HepG2 (cell line): Measurements from ENCODE around the gene LRRC73. TPM values are rescaled to one million over a fixed set of nuclear protein-coding genes. Genes with fewer than 3 reads are reported as not detected.

Experiments
- ATAC-seq: fragments of 200-7000 bp; cut with Tn5 transposase; 3 replicates; pipeline ENCODE4 v1.9.1; 2020; ENCODE audit warnings: mild to moderate bottlenecking, moderate library complexity
- BruUV-seq: library from RNA; stranded (reverse); fragments of 400-500 nt; replicated peaks from 2 replicates; lab custom pipeline; 2021; lab: Mats Ljungman, UMichigan
- CTCF ChIA-PET: fragments of 300-600 bp; formaldehyde crosslinking; extraction: SDS; loops from one replicate; lab custom pipeline; 2021; ENCODE audit warnings: low total read pairs, inconsistent platforms, low intra/inter-chr PET ratio; lab: Yijun Ruan, JAX
- POLR2A ChIA-PET: fragments of 350-600 bp; sonication (Branson Sonifier 250); formaldehyde crosslinking; loops from one replicate; lab custom pipeline; 2020; ENCODE audit warnings: antibody characterized with exemption, inconsistent platforms; lab: Yijun Ruan, JAX
- DNase-seq: peaks from one replicate; pipeline ENCODE4 v3.0.0-alpha.2; 2015; ENCODE audit warnings: low spot score
- FAIRE-seq: peaks from 3 replicates; lab custom pipeline; 2011; peaks lifted over from hg19 to GRCh38; lab: Jason Lieb, UNC
- H2AFZ ChIP-seq: one replicate; pipeline ENCODE4 v1.6.1; 2011; ENCODE audit warnings: low read length, inconsistent platforms
- H3K27ac ChIP-seq: fragments of 300-600 bp; 3 replicates; pipeline ENCODE4 v1.8.0; 2011; ENCODE audit warnings: mixed run types, mild to moderate bottlenecking, mixed read lengths, low read length, inconsistent platforms; ENCODE audit not compliant: insufficient read depth; ENCODE audit errors: extremely low read length
- H3K27me3 ChIP-seq, 2 experiments: fragments of 200-600 bp in 1 of 2; 2 replicates in 1 of 2; 3 replicates in 1 of 2; pipeline versions ENCODE4 v1.6.0 to v1.8.0; 2011; ENCODE audit warnings: low read length in 2 of 2, mild to moderate bottlenecking in 2 of 2, moderate library complexity in 2 of 2, inconsistent platforms in 1 of 2; ENCODE audit not compliant: insufficient read depth in 2 of 2, control insufficient read depth in 1 of 2
- H3K36me3 ChIP-seq, 2 experiments: fragments of 200-600 bp in 1 of 2; replicated peaks in 1 of 2; 2 replicates in 1 of 2; 3 replicates in 1 of 2; pipeline versions ENCODE4 v1.5.1 to v1.8.0; 2011; ENCODE audit warnings: low read length in 2 of 2, inconsistent platforms in 1 of 2; ENCODE audit not compliant: insufficient read depth in 2 of 2, control insufficient read depth in 1 of 2
- H3K4me1 ChIP-seq: 2 replicates; pipeline ENCODE4 v1.5.1; 2012; ENCODE audit warnings: low read length, inconsistent platforms; ENCODE audit not compliant: insufficient read depth
- H3K4me2 ChIP-seq: 2 replicates; pipeline ENCODE4 v1.6.0; 2011; ENCODE audit warnings: low read depth, low read length, inconsistent platforms
- H3K4me3 ChIP-seq, 3 experiments: fragments of 200-600 bp in 1 of 3; sonication (generic), shearing (Covaris generic) in 1 of 3; replicated peaks in 1 of 3; 2 replicates each; pipeline ENCODE4 v1.5.1; 2011 to 2016; ENCODE audit warnings: low read length in 3 of 3, inconsistent platforms in 2 of 3, low read depth in 2 of 3, mild to moderate bottlenecking in 2 of 3, control low read depth in 1 of 3, mixed read lengths in 1 of 3; ENCODE audit not compliant: insufficient read depth in 1 of 3
- H3K79me2 ChIP-seq: one replicate; pipeline ENCODE4 v1.6.1; 2011; ENCODE audit warnings: low read length, inconsistent platforms; ENCODE audit not compliant: insufficient read depth
- H3K9ac ChIP-seq: 2 replicates; pipeline ENCODE4 v1.6.0; 2011; ENCODE audit warnings: mild to moderate bottlenecking, low read depth, low read length, inconsistent platforms; ENCODE audit not compliant: insufficient read depth
- H3K9me3 ChIP-seq: 2 replicates; pipeline ENCODE4 v1.5.1; 2012; ENCODE audit warnings: mild to moderate bottlenecking, low read length
- H4K20me1 ChIP-seq: 2 replicates; pipeline ENCODE4 v1.6.0; 2011; ENCODE audit warnings: inconsistent platforms, mild to moderate bottlenecking, low read length, moderate library complexity; ENCODE audit not compliant: insufficient read depth
- BORCS8-MEF2B ChIP-seq: sonication (generic); formaldehyde crosslinking; IDR thresholded peaks from 2 replicates; pipeline ENCODE4 v1.8.0; 2022; ENCODE audit warnings: mild to moderate bottlenecking, missing genetic modification reagents
- E2F1 ChIP-seq: sonication (generic); formaldehyde crosslinking; IDR thresholded peaks from 2 replicates; pipeline ENCODE4 v1.5.0; 2020; ENCODE audit warnings: missing genetic modification reagents
- ETV6 ChIP-seq: sonication (generic); formaldehyde crosslinking; conservative IDR thresholded peaks from 2 replicates; pipeline ENCODE4 v1.4.0; 2020; ENCODE audit warnings: missing genetic modification reagents
- GATAD1 ChIP-seq: IDR thresholded peaks from 2 replicates; pipeline ENCODE4 v1.6.1; 2016; ENCODE audit warnings: missing genetic modification reagents, missing compliant biosample characterization
- GMEB2 ChIP-seq: IDR thresholded peaks from 2 replicates; pipeline ENCODE4 v1.6.1; 2016; ENCODE audit warnings: missing biosample characterization, missing genetic modification reagents, low read depth
- JUN ChIP-seq: sonication (generic); formaldehyde crosslinking; IDR thresholded peaks from 2 replicates; pipeline ENCODE4 v1.4.0; 2020; ENCODE audit warnings: mild to moderate bottlenecking, missing genetic modification reagents
- KLF12 ChIP-seq: sonication (generic); formaldehyde crosslinking; IDR thresholded peaks from 2 replicates; pipeline ENCODE4 v1.4.0; 2020; ENCODE audit warnings: missing genetic modification reagents, borderline replicate concordance
- NKX3-1 ChIP-seq: sonication (generic); formaldehyde crosslinking; IDR thresholded peaks from 2 replicates; pipeline ENCODE4 v1.5.0; 2020; ENCODE audit warnings: missing genetic modification reagents
- SAP130 ChIP-seq: IDR thresholded peaks from 2 replicates; pipeline ENCODE4 v1.6.1; 2016; ENCODE audit warnings: low read depth
- SP5 ChIP-seq: IDR thresholded peaks from 2 replicates; pipeline ENCODE4 v1.6.1; 2016; ENCODE audit warnings: low read depth, borderline replicate concordance
- SUZ12 ChIP-seq: fragments of 150-350 bp; IDR thresholded peaks from 2 replicates; pipeline ENCODE4 v1.6.1; 2014; ENCODE audit warnings: low read depth, low read length
- XBP1 ChIP-seq: sonication (generic); formaldehyde crosslinking; IDR thresholded peaks from 2 replicates; pipeline ENCODE4 v1.5.0; 2020; ENCODE audit warnings: missing genetic modification reagents
- ZBTB7A ChIP-seq: sonication (generic); formaldehyde crosslinking; IDR thresholded peaks from 2 replicates; pipeline ENCODE4 v1.8.0; 2022; ENCODE audit warnings: mild to moderate bottlenecking, missing genetic modification reagents
- ZHX1 ChIP-seq: sonication (generic); formaldehyde crosslinking; IDR thresholded peaks from 2 replicates; pipeline ENCODE4 v1.8.1; 2022; ENCODE audit warnings: low read depth, mild to moderate bottlenecking, missing genetic modification reagents
- ZIK1 ChIP-seq: sonication (generic); formaldehyde crosslinking; IDR thresholded peaks from 2 replicates; pipeline ENCODE4 v1.5.0; 2020; ENCODE audit warnings: mild to moderate bottlenecking, low read depth, missing genetic modification reagents, borderline replicate concordance
- ZMYM2 ChIP-seq: sonication (generic); formaldehyde crosslinking; IDR thresholded peaks from 2 replicates; pipeline ENCODE4 v1.8.0; 2022; ENCODE audit warnings: mild to moderate bottlenecking, missing genetic modification reagents
- ZNF660 ChIP-seq: sonication (generic); formaldehyde crosslinking; IDR thresholded peaks from 2 replicates; pipeline ENCODE4 v1.5.1; 2020; ENCODE audit warnings: mild to moderate bottlenecking, low read depth, missing genetic modification reagents, borderline replicate concordance
- WGBS: methylation state at CpG from one replicate; pipeline ENCODE4 v1.1.6; 2017; ENCODE audit warnings: low lambda C conversion rate; 5-methylcytosine and 5-hydroxymethylcytosine counted together
- in situ Hi-C: cut with HindIII; loops from 2 replicates; pipeline ENCODE4 v1.10.0; 2017; ENCODE audit warnings: low pct_unique_long_range_greater_than_20kb; ENCODE audit not compliant: extremely low pct_ligation_motif_present
- intact Hi-C: fragments of 100-400 bp; cut with micrococcal nuclease; formaldehyde crosslinking; loops from one replicate; pipeline ENCODE4 v1.10.0; 2022; ENCODE audit not compliant: unreplicated experiment
- polyA plus RNA-seq, 8 experiments: library from polyadenylated mRNA; depleted of rRNA in 3 of 8; stranded (reverse) in 7 of 8; unstranded in 1 of 8; fragments of >200 nt; fragmentation: Illumina TruSeq in 4 of 8; extraction: Trizol in 4 of 8; gene quantifications; 2 replicates each; pipeline versions ENCODE4 v1.2.1 to v1.2.3, GENCODE V29; 2011 to 2016; ENCODE audit warnings: low read depth in 4 of 8, missing spikeins in 1 of 8, mixed read lengths in 1 of 8; ENCODE audit not compliant: insufficient read depth in 1 of 8
- total RNA-seq, 5 experiments: library from RNA; depleted of rRNA; stranded (reverse); fragments of >200 nt; fragmentation: Illumina TruSeq; extraction: Trizol; gene quantifications; 2 replicates each; pipeline ENCODE4 v1.2.3, GENCODE V29; 2016; ENCODE audit warnings: low read depth in 1 of 5

LRRC73 gene
- total and polyA plus RNA-seq, 2 of the 13 experiments (the other 11 are each of a cell fraction or from before 2014, with no cell fraction given), result 0.11 to 0.12 TPM

- TF ChIP-seq XBP1 (CRISPR knock-in tag), result no peak
- no peak; the same call in 1 of the 2 replicates for TF ChIP-seq E2F1 (CRISPR knock-in tag)
- no peak for TF ChIP-seq NKX3-1 (CRISPR knock-in tag)
- no peak for TF ChIP-seq ZHX1 (CRISPR knock-in tag)
Observed at GRCh38 chr6:43496370-43497128, 13.6 kb downstream of the LRRC73 start (continued).

- DNase-seq (peak; percentile 41), FAIRE-seq (peak; percentile 30), ATAC-seq (peak; percentile 7)
- Histone ChIP-seq H3K9ac (peak overlapping the region; percentile 31; the same call in 1 of the 2 replicates), H4K20me1 (no peaks in the 10 kb centered on the region), H3K27me3 (no peaks in the 10 kb centered on the region), H3K36me3 (peaks cover 23 to 28% of the 10 kb centered on the region in 2 experiments), H3K27ac (peak overlapping the region; percentile 46), H3K4me3 (no peak overlapping the region), H2AFZ (no peak overlapping the region), H3K79me2 (peaks cover 35% of the 10 kb centered on the region), H3K9me3 (no peaks in the 10 kb centered on the region), H3K4me1 (peaks cover 22% of the 10 kb centered on the region), H3K4me2 (peak overlapping the region; percentile 37; the same call in 1 of the 2 replicates)
- BruUV-seq, result no TSS peak
- intact Hi-C loops (loop anchor here (5.0 to 10.0 kb wide), 2 partner anchors 61 to 128 kb away; partner anchors contain the start of gene ZNF318), in situ Hi-C loops (loop anchor here (5.0 kb wide), 1 partner anchor 233 kb away; no protein-coding TSS in a partner anchor)
- ChIA-PET CTCF (interaction anchor here (1.2 to 3.5 kb wide), 4 partner anchors 10 to 109 kb away, joined by 3 to 53 read pairs (median 4); partner anchors contain the start of gene DLK2), POLR2A (interaction anchor here (1.3 to 2.5 kb wide), 10 partner anchors 11 to 266 kb away, joined by 3 to 38 read pairs (median 9); partner anchors contain the start of genes DLK2, DNPH1, LRRC73 and TJAP1)
- WGBS, result 94% methylated on average over 4 of the region's 4 CpGs
- TF ChIP-seq BORCS8-MEF2B (CRISPR knock-in tag) (no peak), SAP130 (CRISPR knock-in tag) (no peak), ZMYM2 (no peak), GMEB2 (CRISPR knock-in tag) (no peak), GATAD1 (CRISPR knock-in tag) (no peak), SP5 (CRISPR knock-in tag) (no peak), ZIK1 (CRISPR knock-in tag) (no peak), ETV6 (CRISPR knock-in tag) (no peak), JUN (CRISPR knock-in tag) (0 out of 2 replicates have a peak, but pooled peaks have one; percentile 40), KLF12 (CRISPR knock-in tag) (0 out of 2 replicates have a peak, but pooled peaks have one; percentile 13), ZBTB7A (CRISPR knock-in tag) (no peak), ZNF660 (CRISPR knock-in tag) (no peak), SUZ12 (no peak)
Observed at GRCh38 chr6:43495409-43495941, 14.7 kb downstream of the LRRC73 start.
